KOPT-K1 (cell line): ENCODE data around the gene JMJD8.

Experiments used
- H3K27ac ChIP-seq: fragments of 200-600 bp; sonication (generic); 2 replicates; pipeline ENCODE4 v1.5.1; 2016; ENCODE audit warnings: antibody characterized with exemption, mild to moderate bottlenecking, low read depth, low read length; ENCODE audit not compliant: poor library complexity, severe bottlenecking
- H3K36me3 ChIP-seq: fragments of 200-600 bp; sonication (generic); 2 replicates; pipeline ENCODE4 v1.5.1; 2017; ENCODE audit warnings: antibody characterized with exemption, mild to moderate bottlenecking, low read length, moderate library complexity; ENCODE audit not compliant: insufficient read depth
- H3K9me3 ChIP-seq: fragments of 200-600 bp; sonication (generic); 2 replicates; pipeline ENCODE4 v1.5.1; 2017; ENCODE audit warnings: antibody characterized with exemption, low read length, mild to moderate bottlenecking; ENCODE audit not compliant: insufficient read depth, poor library complexity, severe bottlenecking

The JMJD8 gene

GRCh38 chr16:725463-726187 is 41.5 kb upstream of the JMJD8 start:
- H3K36me3 ChIP-seq, result no peaks in the 10 kb centered on the region
- H3K9me3 ChIP-seq, result no peaks in the 10 kb centered on the region
- H3K27ac ChIP-seq, result no peak overlapping the region

DNA sequence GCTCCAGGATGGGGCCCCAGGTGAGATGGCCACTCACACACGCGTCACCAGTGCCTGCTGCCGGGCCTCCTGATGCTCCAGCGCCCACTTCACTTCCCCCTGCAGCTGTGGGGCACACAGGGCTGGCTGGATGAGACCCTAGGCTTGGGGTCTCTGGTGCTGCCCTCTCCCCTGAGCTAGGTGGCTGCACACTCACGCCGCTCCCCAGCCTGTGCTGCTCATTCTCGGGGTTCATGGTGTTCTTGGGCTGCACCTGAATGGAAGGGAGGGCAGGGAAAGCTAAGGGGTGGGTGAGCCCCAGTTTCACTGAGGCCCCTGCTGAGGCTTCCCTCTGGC is 40.9 kb upstream of the JMJD8 start:
- Histone ChIP-seq H3K36me3 (no peaks in the 10 kb centered on the region), H3K9me3 (no peaks in the 10 kb centered on the region), H3K27ac (no peak overlapping the region)

- Histone ChIP-seq H3K36me3 (no peaks in the 10 kb centered on the region), H3K9me3 (no peaks in the 10 kb centered on the region), H3K27ac (no peak overlapping the region)
Observed at GRCh38 chr16:724188-725040, 40.3 kb upstream of the JMJD8 start.

DNA sequence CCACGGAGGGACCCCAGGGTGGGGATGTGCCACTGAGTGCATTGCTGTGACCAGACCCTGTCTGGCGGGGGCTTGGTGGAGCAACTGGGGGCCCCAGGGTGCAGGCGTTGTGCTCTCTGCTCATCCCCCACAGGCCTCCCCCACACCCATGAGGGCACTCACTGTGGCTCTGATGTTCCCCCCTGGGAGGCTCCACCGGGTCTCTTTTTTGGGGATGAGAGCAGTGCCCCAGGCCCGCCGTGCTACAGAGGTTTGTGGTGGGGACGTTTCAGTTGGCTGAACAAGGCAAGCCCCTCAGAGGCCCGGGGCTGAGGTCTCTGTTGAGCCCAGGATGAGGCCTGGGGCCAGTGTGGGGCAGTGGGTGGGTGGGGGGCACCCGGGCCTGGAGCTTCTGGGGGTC is 39.6 kb upstream of the JMJD8 start:
- Histone ChIP-seq H3K27ac (no peak overlapping the region), H3K9me3 (no peaks in the 10 kb centered on the region), H3K36me3 (no peaks in the 10 kb centered on the region)

DNA sequence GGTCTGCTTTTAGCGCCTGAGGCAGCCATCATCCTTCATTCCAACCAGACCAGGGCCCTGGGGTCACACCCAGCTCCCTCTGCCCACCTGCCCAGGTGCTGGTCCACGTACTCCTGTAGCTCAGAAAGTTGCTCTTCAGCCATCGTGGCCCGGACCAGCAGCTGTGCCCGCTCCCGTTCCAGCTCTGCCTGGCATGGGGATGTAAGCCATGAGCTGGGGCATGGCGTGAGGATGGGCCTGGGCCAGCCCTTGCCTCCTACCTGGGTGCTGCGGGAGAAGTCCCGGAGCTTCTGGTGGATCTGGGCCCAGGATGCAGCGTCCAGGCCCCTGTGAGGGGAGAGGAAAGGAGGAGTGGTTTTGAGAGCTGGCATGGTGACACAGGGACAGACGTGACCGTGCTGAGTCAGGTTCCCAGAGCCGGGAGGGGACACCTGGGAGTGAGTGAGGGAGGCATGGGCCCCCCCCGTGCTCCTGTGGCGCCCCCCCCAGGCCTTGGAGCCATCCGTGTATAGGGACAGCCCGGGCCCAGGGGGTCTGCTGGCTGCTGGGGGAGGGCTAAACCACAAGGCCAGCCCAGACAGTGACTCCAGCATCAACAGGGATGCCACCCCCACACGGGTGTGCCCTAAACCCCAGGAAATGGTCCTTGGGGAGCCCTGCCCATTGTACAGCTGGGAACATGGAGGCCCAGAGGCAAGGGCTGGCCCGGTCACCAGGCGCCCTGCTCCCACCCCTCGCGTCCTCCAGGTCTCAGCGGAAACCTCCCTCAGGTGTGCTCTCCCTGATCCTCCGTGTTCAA is 38.9 kb upstream of the JMJD8 start:
- Histone ChIP-seq H3K27ac (no peak overlapping the region), H3K36me3 (no peaks in the 10 kb centered on the region), H3K9me3 (no peaks in the 10 kb centered on the region)

GRCh38 chr16:721765-722540 is 37.8 kb upstream of the JMJD8 start:
- H3K27ac ChIP-seq, result peak overlapping the region; percentile 84
- no peaks in the 10 kb centered on the region for H3K9me3 ChIP-seq
- H3K36me3 ChIP-seq, result no peaks in the 10 kb centered on the region

GRCh38 chr16:720990-721764 is 37.0 kb upstream of the JMJD8 start, which contains the start of gene ANTKMT:
Gene ANTKMT (plus strand): TSS chr16:721146. CDS start chr16:721275, 129 bp downstream.
- Histone ChIP-seq H3K36me3 (no peaks in the 10 kb centered on the region), H3K9me3 (no peaks in the 10 kb centered on the region), H3K27ac (peak within 1 kb of the TSS; percentile 84)

GRCh38 chr16:720447-720989 is 36.4 kb upstream of the JMJD8 start:
- Histone ChIP-seq H3K27ac (peak overlapping the region; percentile 84), H3K36me3 (no peaks in the 10 kb centered on the region), H3K9me3 (no peaks in the 10 kb centered on the region)

- no peaks in the 10 kb centered on the region for H3K9me3 ChIP-seq
- H3K27ac ChIP-seq, result peak overlapping the region; percentile 84
- no peaks in the 10 kb centered on the region for H3K36me3 ChIP-seq
Observed at GRCh38 chr16:719815-720446, 35.8 kb upstream of the JMJD8 start.

- Histone ChIP-seq H3K27ac (peak overlapping the region; percentile 84), H3K9me3 (no peaks in the 10 kb centered on the region), H3K36me3 (no peaks in the 10 kb centered on the region)
Observed at GRCh38 chr16:718922-719321, 34.8 kb upstream of the JMJD8 start.

DNA sequence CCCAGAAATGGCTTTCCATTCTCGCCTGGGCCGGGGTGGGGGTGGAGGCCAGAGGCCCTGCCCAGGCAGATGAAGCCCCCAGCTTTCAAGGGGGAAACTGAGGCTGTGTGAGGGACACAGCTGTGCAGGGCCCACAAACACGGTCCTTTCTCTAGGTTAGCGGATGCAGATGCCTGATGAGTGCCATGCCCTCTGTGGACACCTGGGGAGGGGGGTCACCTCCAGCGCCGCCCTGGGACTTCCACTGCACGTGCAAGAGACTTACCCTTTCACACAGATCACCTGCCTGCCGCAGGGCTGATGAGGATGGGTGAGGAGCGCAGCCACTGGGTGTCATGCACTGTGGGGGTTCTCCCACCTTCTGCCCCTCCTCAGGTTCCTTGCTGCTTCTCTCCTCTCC is 34.3 kb upstream of the JMJD8 start:
- Histone ChIP-seq H3K9me3 (no peaks in the 10 kb centered on the region), H3K36me3 (no peaks in the 10 kb centered on the region), H3K27ac (no peak overlapping the region)

- Histone ChIP-seq H3K36me3 (no peaks in the 10 kb centered on the region), H3K9me3 (no peaks in the 10 kb centered on the region), H3K27ac (no peak overlapping the region)
Observed at GRCh38 chr16:717450-718245, 33.5 kb upstream of the JMJD8 start.
